Measurements from ENCODE around the gene LITAF. TPM values are rescaled to one million over a fixed set of nuclear protein-coding genes. Genes with fewer than 3 reads are reported as not detected.

The LITAF gene
- total RNA-seq, 1 donor from 2014 or later: 42.5 TPM

GRCh38 chr16:11543661-11544393 lies 42.9 kb downstream of the LITAF start:
- peak; percentile 49 for DNase-seq (ENCODE audit: low spot score)
- Mint-ChIP-seq H3K4me1 (peaks cover 11% of the 10 kb centered on the region), H3K4me3 (no peak overlapping the region), H3K27ac (no peak overlapping the region), H3K36me3 (peaks cover 2% of the 10 kb centered on the region), H3K9me3 (peaks cover 2% of the 10 kb centered on the region), H3K27me3 (ENCODE audit: insufficient read depth, low read depth) (peaks cover 13% of the 10 kb centered on the region)
- no peak overlapping the region for H3K9ac ChIP-seq
- H3K9me3 ChIP-seq (ENCODE audit: low read depth): no peaks in the 10 kb centered on the region
- peak overlapping the region; percentile 4 for H3K4me2 ChIP-seq
- H3K79me2 ChIP-seq (ENCODE audit: low read depth): no peaks in the 10 kb centered on the region
- H3K4me1 ChIP-seq: peaks cover 8% of the 10 kb centered on the region
- no peaks in the 10 kb centered on the region for H3K27me3 ChIP-seq
- no peak overlapping the region for H2AFZ ChIP-seq (replicated peaks)
- TF ChIP-seq CTCF (IDR thresholded peaks at IDR 0.05): no peak
- no peak for TF ChIP-seq EZH2phosphoT487 (IDR thresholded peaks at IDR 0.05)
- no peak for TF ChIP-seq EZH2 (IDR thresholded peaks at IDR 0.05)
- no peak overlapping the region for H3K4me3 ChIP-seq
- H3K36me3 ChIP-seq: no peaks in the 10 kb centered on the region
- H4K20me1 ChIP-seq (ENCODE audit: low read depth): no peaks in the 10 kb centered on the region
- H3F3A ChIP-seq (ENCODE audit: low read depth): no peaks in the 10 kb centered on the region
- H3K27ac ChIP-seq: no peak overlapping the region

- H3K4me3 Mint-ChIP-seq: no peak overlapping the region
- Histone ChIP-seq H2AFZ (replicated peaks) (no peak overlapping the region), H3K9me3 (ENCODE audit: low read depth) (no peaks in the 10 kb centered on the region), H3K4me3 (no peak overlapping the region), H3K79me2 (ENCODE audit: low read depth) (no peaks in the 10 kb centered on the region), H3K9ac (no peak overlapping the region), H3K27me3 (no peaks in the 10 kb centered on the region), H4K20me1 (ENCODE audit: low read depth) (no peaks in the 10 kb centered on the region), H3K4me1 (peaks cover 8% of the 10 kb centered on the region), H3K27ac (no peak overlapping the region), H3K36me3 (no peaks in the 10 kb centered on the region), H3F3A (ENCODE audit: low read depth) (no peaks in the 10 kb centered on the region), H3K4me2 (no peak overlapping the region)
- H3K27ac Mint-ChIP-seq: peak overlapping the region; percentile 14
- no peak for DNase-seq (ENCODE audit: low spot score)
- no peaks in the 10 kb centered on the region for H3K9me3 Mint-ChIP-seq
- no peaks in the 10 kb centered on the region for H3K36me3 Mint-ChIP-seq
- peaks cover 8% of the 10 kb centered on the region for H3K4me1 Mint-ChIP-seq
- H3K27me3 Mint-ChIP-seq (ENCODE audit: insufficient read depth, low read depth): peaks cover 13% of the 10 kb centered on the region
- TF ChIP-seq EZH2 (IDR thresholded peaks at IDR 0.05) (no peak), EZH2phosphoT487 (IDR thresholded peaks at IDR 0.05) (no peak), CTCF (IDR thresholded peaks at IDR 0.05) (no peak)
Measured at GRCh38 chr16:11542069-11542744, 44.5 kb downstream of the LITAF start.

- Histone ChIP-seq H4K20me1 (ENCODE audit: low read depth) (no peaks in the 10 kb centered on the region), H3K79me2 (ENCODE audit: low read depth) (no peaks in the 10 kb centered on the region), H3K9me3 (ENCODE audit: low read depth) (no peaks in the 10 kb centered on the region), H3K27me3 (no peaks in the 10 kb centered on the region), H3F3A (ENCODE audit: low read depth) (no peaks in the 10 kb centered on the region), H3K4me1 (peaks cover 8% of the 10 kb centered on the region), H3K4me3 (no peak overlapping the region), H3K9ac (no peak overlapping the region), H3K27ac (no peak overlapping the region), H3K36me3 (no peaks in the 10 kb centered on the region), H2AFZ (replicated peaks) (no peak overlapping the region), H3K4me2 (no peak overlapping the region)
- no peak for DNase-seq (ENCODE audit: low spot score)
- Mint-ChIP-seq H3K9me3 (no peaks in the 10 kb centered on the region), H3K27me3 (ENCODE audit: insufficient read depth, low read depth) (peaks cover 13% of the 10 kb centered on the region), H3K27ac (no peak overlapping the region), H3K4me1 (peaks cover 7% of the 10 kb centered on the region), H3K4me3 (no peak overlapping the region), H3K36me3 (no peaks in the 10 kb centered on the region)
- no peak for TF ChIP-seq CTCF (IDR thresholded peaks at IDR 0.05)
- no peak for TF ChIP-seq EZH2 (IDR thresholded peaks at IDR 0.05)
- no peak for TF ChIP-seq EZH2phosphoT487 (IDR thresholded peaks at IDR 0.05)
Measured at GRCh38 chr16:11539641-11540050, 47.1 kb downstream of the LITAF start.

Measured in neural progenitor cell (in vitro differentiated cells).